Measurements from ENCODE around the gene AGBL1.

Gene AGBL1

GRCh38 chr15:86611417-86612040 lies 531.9 kb downstream of the AGBL1 start:
- DNase-seq (ENCODE audit: low read depth): no peak
- no peak overlapping the region for H3K4me3 ChIP-seq (ENCODE audit: low read depth, low read length)
- no peak for TF ChIP-seq CTCF (conservative IDR thresholded peaks at IDR 0.05; ENCODE audit: low read depth, low read length)

- H3K4me3 ChIP-seq (ENCODE audit: low read depth, low read length): no peak overlapping the region
- no peak for TF ChIP-seq CTCF (conservative IDR thresholded peaks at IDR 0.05; ENCODE audit: low read depth, low read length)
- no peak for DNase-seq (ENCODE audit: low read depth)
Measured at GRCh38 chr15:86615411-86615810, 535.7 kb downstream of the AGBL1 start.

- H3K4me3 ChIP-seq (ENCODE audit: low read depth, low read length): no peak overlapping the region
- DNase-seq (ENCODE audit: low read depth): no peak
- TF ChIP-seq CTCF (conservative IDR thresholded peaks at IDR 0.05; ENCODE audit: low read depth, low read length): no peak
Measured at GRCh38 chr15:86615816-86616215, 536.1 kb downstream of the AGBL1 start.

GRCh38 chr15:86616771-86617170 lies 537.1 kb downstream of the AGBL1 start:
- no peak for DNase-seq (ENCODE audit: low read depth)
- H3K4me3 ChIP-seq (ENCODE audit: low read depth, low read length): no peak overlapping the region
- no peak for TF ChIP-seq CTCF (conservative IDR thresholded peaks at IDR 0.05; ENCODE audit: low read depth, low read length)

- H3K4me3 ChIP-seq (ENCODE audit: low read depth, low read length): no peak overlapping the region
- no peak for DNase-seq (ENCODE audit: low read depth)
- no peak for TF ChIP-seq CTCF (conservative IDR thresholded peaks at IDR 0.05; ENCODE audit: low read depth, low read length)
Measured at GRCh38 chr15:86620157-86620556, 540.5 kb downstream of the AGBL1 start.

- DNase-seq (ENCODE audit: low read depth): no peak
- no peak overlapping the region for H3K4me3 ChIP-seq (ENCODE audit: low read depth, low read length)
- TF ChIP-seq CTCF (conservative IDR thresholded peaks at IDR 0.05; ENCODE audit: low read depth, low read length): no peak
Measured at GRCh38 chr15:86620641-86621349, 541.1 kb downstream of the AGBL1 start.

- TF ChIP-seq CTCF (conservative IDR thresholded peaks at IDR 0.05; ENCODE audit: low read depth, low read length): no peak
- DNase-seq (ENCODE audit: low read depth): no peak
- H3K4me3 ChIP-seq (ENCODE audit: low read depth, low read length): no peak overlapping the region
Measured at GRCh38 chr15:86623236-86623635, 543.6 kb downstream of the AGBL1 start.

Measured in choroid plexus epithelial cell (primary cell).